ENCODE data around the gene NKX2-8.

- TF ChIP-seq, protein P1, sequence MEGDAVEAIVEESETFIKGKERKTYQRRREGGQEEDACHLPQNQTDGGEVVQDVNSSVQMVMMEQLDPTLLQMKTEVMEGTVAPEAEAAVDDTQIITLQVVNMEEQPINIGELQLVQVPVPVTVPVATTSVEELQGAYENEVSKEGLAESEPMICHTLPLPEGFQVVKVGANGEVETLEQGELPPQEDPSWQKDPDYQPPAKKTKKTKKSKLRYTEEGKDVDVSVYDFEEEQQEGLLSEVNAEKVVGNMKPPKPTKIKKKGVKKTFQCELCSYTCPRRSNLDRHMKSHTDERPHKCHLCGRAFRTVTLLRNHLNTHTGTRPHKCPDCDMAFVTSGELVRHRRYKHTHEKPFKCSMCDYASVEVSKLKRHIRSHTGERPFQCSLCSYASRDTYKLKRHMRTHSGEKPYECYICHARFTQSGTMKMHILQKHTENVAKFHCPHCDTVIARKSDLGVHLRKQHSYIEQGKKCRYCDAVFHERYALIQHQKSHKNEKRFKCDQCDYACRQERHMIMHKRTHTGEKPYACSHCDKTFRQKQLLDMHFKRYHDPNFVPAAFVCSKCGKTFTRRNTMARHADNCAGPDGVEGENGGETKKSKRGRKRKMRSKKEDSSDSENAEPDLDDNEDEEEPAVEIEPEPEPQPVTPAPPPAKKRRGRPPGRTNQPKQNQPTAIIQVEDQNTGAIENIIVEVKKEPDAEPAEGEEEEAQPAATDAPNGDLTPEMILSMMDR (IDR thresholded peaks at IDR 0.05) = no peak
- TF ChIP-seq EP300 (IDR thresholded peaks at IDR 0.05) (no peak), POLR2A (IDR thresholded peaks at IDR 0.05) (no peak), POLR2AphosphoS5 (IDR thresholded peaks at IDR 0.05) (no peak)
Observed at GRCh38 chr14:36617824-36618223, 35.4 kb upstream of the NKX2-8 start.

All from stomach (tissue), 4 donors.